ENCODE measurements around the gene NFATC1.

- TF ChIP-seq POLR2AphosphoS5 (IDR thresholded peaks at IDR 0.05; ENCODE audit: low read depth, low read length) (no peak), TAF1 (IDR thresholded peaks at IDR 0.05; ENCODE audit: borderline replicate concordance, insufficient read depth, low read length) (no peak)
Observed at GRCh38 chr18:79488311-79489050, 92.8 kb downstream of the NFATC1 start.
